Hepatocyte (in vitro differentiated cells): ENCODE measurements around the gene CEP78.

ENCODE experiments used
- EZH2 ChIP-seq: fragments of 200-600 bp; sonication (generic); IDR thresholded peaks from 2 replicates; pipeline ENCODE4 v1.6.1; 2016; ENCODE audit warnings: antibody characterized with exemption, mild to moderate bottlenecking, borderline replicate concordance
- EZH2phosphoT487 ChIP-seq: fragments of 200-600 bp; sonication (generic); IDR thresholded peaks from one replicate; pipeline ENCODE4 v1.6.1; 2018; ENCODE audit warnings: antibody characterized with exemption, mild to moderate bottlenecking, low read depth, moderate library complexity; ENCODE audit not compliant: unreplicated experiment, severe bottlenecking
- TF ChIP-seq, protein P1 (sequence below): fragments of 200-600 bp; sonication (generic); IDR thresholded peaks from 2 replicates; pipeline ENCODE4 v1.5.1; 2016; ENCODE audit warnings: antibody characterized with exemption, mild to moderate bottlenecking; ENCODE audit not compliant: poor library complexity

DNA sequence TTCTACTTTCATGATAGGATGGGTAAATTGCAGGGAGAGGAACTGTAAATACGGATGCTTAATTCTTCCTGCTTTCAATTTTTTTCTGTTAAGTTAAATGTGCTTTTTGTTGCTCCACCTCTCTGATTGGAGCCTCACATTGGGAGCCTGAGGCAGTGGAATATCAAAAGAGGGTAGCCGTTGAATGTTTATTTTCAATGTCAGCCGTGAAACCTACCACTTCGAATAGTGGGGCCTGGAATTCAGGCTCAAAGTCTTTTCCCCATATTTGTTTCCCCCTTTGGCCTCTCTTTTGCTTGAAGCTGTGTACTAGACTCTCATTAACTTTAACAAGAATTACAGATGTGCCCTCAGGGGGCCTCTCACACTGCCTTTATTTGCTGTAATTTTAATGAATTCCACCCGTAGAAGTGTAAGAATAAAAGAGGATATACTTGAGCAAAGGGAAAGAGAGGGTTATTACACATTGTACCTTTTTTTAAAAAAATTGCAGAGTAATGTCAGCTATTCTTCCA, 90.0 kb downstream of the CEP78 start:
- TF ChIP-seq, protein P1, sequence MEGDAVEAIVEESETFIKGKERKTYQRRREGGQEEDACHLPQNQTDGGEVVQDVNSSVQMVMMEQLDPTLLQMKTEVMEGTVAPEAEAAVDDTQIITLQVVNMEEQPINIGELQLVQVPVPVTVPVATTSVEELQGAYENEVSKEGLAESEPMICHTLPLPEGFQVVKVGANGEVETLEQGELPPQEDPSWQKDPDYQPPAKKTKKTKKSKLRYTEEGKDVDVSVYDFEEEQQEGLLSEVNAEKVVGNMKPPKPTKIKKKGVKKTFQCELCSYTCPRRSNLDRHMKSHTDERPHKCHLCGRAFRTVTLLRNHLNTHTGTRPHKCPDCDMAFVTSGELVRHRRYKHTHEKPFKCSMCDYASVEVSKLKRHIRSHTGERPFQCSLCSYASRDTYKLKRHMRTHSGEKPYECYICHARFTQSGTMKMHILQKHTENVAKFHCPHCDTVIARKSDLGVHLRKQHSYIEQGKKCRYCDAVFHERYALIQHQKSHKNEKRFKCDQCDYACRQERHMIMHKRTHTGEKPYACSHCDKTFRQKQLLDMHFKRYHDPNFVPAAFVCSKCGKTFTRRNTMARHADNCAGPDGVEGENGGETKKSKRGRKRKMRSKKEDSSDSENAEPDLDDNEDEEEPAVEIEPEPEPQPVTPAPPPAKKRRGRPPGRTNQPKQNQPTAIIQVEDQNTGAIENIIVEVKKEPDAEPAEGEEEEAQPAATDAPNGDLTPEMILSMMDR, result no peak
- TF ChIP-seq EZH2, result no peak
- no peak for TF ChIP-seq EZH2phosphoT487
